ENCODE results near the gene MAGEA11.
"Not testable (repeated sequence)": the region's sequence is repeated elsewhere in the genome, so short reads cannot be mapped to it uniquely, and the experiment has no call there.

- not testable (repeated sequence) for TF ChIP-seq CTCF, POLR2A (IDR thresholded peaks at IDR 0.05)
Measured at GRCh38 chrX:149742269-149742668, 30.4 kb downstream of the MAGEA11 start.

All from esophagus squamous epithelium (tissue), 4 donors.